ENCODE results near the gene GLYAT. TPM values are rescaled to one million over a fixed set of nuclear protein-coding genes. Genes with fewer than 3 reads are reported as not detected.

GLYAT gene, protein sequence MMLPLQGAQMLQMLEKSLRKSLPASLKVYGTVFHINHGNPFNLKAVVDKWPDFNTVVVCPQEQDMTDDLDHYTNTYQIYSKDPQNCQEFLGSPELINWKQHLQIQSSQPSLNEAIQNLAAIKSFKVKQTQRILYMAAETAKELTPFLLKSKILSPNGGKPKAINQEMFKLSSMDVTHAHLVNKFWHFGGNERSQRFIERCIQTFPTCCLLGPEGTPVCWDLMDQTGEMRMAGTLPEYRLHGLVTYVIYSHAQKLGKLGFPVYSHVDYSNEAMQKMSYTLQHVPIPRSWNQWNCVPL
- total RNA-seq, result not detected in 2 replicates

DNA sequence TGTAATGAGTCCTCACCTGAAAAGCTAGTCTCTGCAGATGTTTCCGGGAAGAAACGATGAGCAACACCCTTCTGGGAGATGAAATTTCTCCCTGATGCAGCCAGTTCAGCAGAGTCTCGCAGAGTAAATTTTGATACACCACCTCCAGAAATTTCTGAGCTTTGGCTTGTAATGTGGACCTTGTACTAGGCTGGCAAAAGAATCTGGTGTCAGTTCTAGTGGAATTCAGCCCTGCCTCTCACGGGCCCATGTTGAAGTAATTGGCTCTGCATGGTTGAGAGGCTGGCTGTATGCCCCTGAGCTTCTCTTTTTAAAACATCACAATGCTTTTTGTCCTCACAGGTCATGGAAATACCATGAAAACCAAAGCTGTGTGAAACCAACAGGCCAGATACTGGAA is at the start of gene GLYAT:
TSS of gene GLYAT (minus strand) at position 125 of the 400 bp plus-strand sequence. CDS start 7,447 bp downstream, outside the sequence.

Other genes starting within 250 kb of the GLYAT start
- gene OR5B21, start 223.8 kb downstream of the GLYAT start, total RNA-seq, result 2.0 TPM in 1 of 2 replicates, not detected in the other
- gene LPXN, start 156.1 kb downstream of the GLYAT start, total RNA-seq, result 30.6 and 137 TPM in 2 replicates
- gene ZFP91, start 152.9 kb downstream of the GLYAT start, total RNA-seq, result 80.8 and 91.1 TPM in 2 replicates
- gene CNTF, start 109.3 kb downstream of the GLYAT start, total RNA-seq, result 2.4 and 4.9 TPM in 2 replicates
- not detected in 2 replicates for gene GLYATL2, start 112.8 kb upstream of the GLYAT start, total RNA-seq
- not detected in 2 replicates for gene GLYATL1, start 207.5 kb upstream of the GLYAT start, total RNA-seq

All from placental pericyte (primary cell).